Right lobe of liver (tissue), 6 donors: ENCODE data around the gene MAP3K2. TPM values are rescaled to one million over a fixed set of nuclear protein-coding genes. Genes with fewer than 3 reads are reported as not detected.

Experiments used
- ATAC-seq, 4 donors: fragments of 200-7000 bp; cut with Tn5 transposase; one replicate each; pipeline ENCODE4 v1.9.1; 2020; ENCODE audit warnings: mild to moderate bottlenecking in 4 of 4, moderate library complexity in 4 of 4
- DNase-seq, 3 donors: peaks; one replicate each; pipeline ENCODE4 v3.0.0-alpha.2; 2020
- H3K27ac ChIP-seq, 3 donors: fragments of 200-600 bp; one replicate each; pipeline ENCODE4 v1.8.0; 2022
- H3K27me3 ChIP-seq, 2 donors: fragments of 200-600 bp; one replicate each; pipeline ENCODE4 v1.8.0; 2022
- H3K36me3 ChIP-seq, 4 donors: fragments of 200-600 bp; sonication (generic) in 1 of 4; one replicate each; pipeline versions ENCODE4 v1.5.1 to v1.8.0; 2017 to 2022; ENCODE audit warnings: control low read depth in 1 of 4
- H3K4me1 ChIP-seq, 4 donors: fragments of 200-600 bp; sonication (generic) in 1 of 4; one replicate each; pipeline versions ENCODE4 v1.5.1 to v1.8.0; 2017 to 2022; ENCODE audit warnings: control low read depth in 1 of 4
- H3K4me3 ChIP-seq, 3 donors: fragments of 200-600 bp; one replicate each; pipeline ENCODE4 v1.8.0; 2022
- H3K9me3 ChIP-seq, 4 donors: fragments of 200-600 bp; sonication (generic) in 1 of 4; one replicate each; pipeline versions ENCODE4 v1.5.1 to v1.8.0; 2017 to 2022; ENCODE audit warnings: control low read depth in 1 of 4
- CTCF ChIP-seq, 4 donors: fragments of 200-600 bp in 3 of 4; fragments of 450-650 bp in 1 of 4; IDR thresholded peaks; one replicate each; pipeline versions ENCODE4 v1.5.1 to v1.8.0; 2016 to 2022; ENCODE audit warnings: antibody characterized with exemption in 4 of 4, mild to moderate bottlenecking in 2 of 4
- POLR2A ChIP-seq: fragments of 450-650 bp; IDR thresholded peaks from one replicate; pipeline ENCODE4 v1.6.1; 2017; ENCODE audit warnings: antibody characterized with exemption, mild to moderate bottlenecking
- WGBS: methylation state at CpG from one replicate; pipeline ENCODE4 v1.1.6; 2018; ENCODE audit warnings: low coverage, low lambda C conversion rate; ENCODE audit not compliant: insufficient coverage; ENCODE audit errors: missing lambda C conversion rate; 5-methylcytosine and 5-hydroxymethylcytosine counted together
- intact Hi-C, 2 donors: fragments of 100-400 bp; cut with DNase I; formaldehyde crosslinking; loops; one replicate each; pipeline versions ENCODE4 v1.11.2 to v1.14.1; 2022
- total RNA-seq, 6 experiments: library from RNA; depleted of rRNA in 2 of 6; stranded (reverse); fragments of >200 nt in 2 of 6; fragmentation: NEBNext Ultra II Directional in 3 of 6; extraction: Animal tissue kit (Norgen Biotek cat#: 25700) in 3 of 6; gene quantifications; one replicate each; pipeline versions ENCODE4 v1.1.0 to v1.2.4, GENCODE V29; 2016 to 2023
- donor health status: DM: no; HTN: yes; CAD: no.
- donor health status: DM: no; HTN: no; CAD: no.
- donor health status: DM: no; HTN: no; CAD: no.
- donor health status: DM: no; HTN: yes; CAD: no.
- donor health status: DM: no; HTN: yes; CAD: no.

Gene MAP3K2
- total RNA-seq, 6 experiments from 2014 or later: 28.6 to 45.1 (median 39.8) TPM

GRCh38 chr2:127415593-127416505 is 28.1 kb upstream of the MAP3K2 start:
- TF ChIP-seq POLR2A: peak; percentile 43
- peak; percentile 64 to 80 (median 73) for TF ChIP-seq CTCF (IDR thresholded peaks at IDR 0.05)
- peak; percentile 70 to 82 (median 71) for ATAC-seq
- 19% methylated on average over 15 of the region's 55 CpGs for WGBS
- Histone ChIP-seq H3K4me1 (peaks cover 0 to 63% (median 26%) of the 10 kb centered on the region in 4 donors), H3K4me3 (peak overlapping the region; percentile 38 to 56 (median 53)), H3K27me3 (no peaks in the 10 kb centered on the region), H3K36me3 (no peaks in the 10 kb centered on the region), H3K27ac (peak overlapping the region; percentile 78 to 93 (median 79)), H3K9me3 (no peaks in the 10 kb centered on the region)
- intact Hi-C loops: no loop called here
- DNase-seq: peak; percentile 88 to 93 (median 92)

- 29% methylated on average over 9 of the region's 13 CpGs for WGBS
These were observed 27.1 kb upstream of the MAP3K2 start for GRCh38 chr2:127414638-127415592.

GRCh38 chr2:127413782-127414637 is 26.2 kb upstream of the MAP3K2 start:
- Histone ChIP-seq H3K9me3 (no peaks in the 10 kb centered on the region), H3K4me1 (peaks cover 0 to 72% (median 30%) of the 10 kb centered on the region in 4 donors), H3K27ac (peak overlapping the region in 1 of 3 donors; percentile 93), H3K27me3 (no peaks in the 10 kb centered on the region), H3K4me3 (no peak overlapping the region), H3K36me3 (no peaks in the 10 kb centered on the region)
- intact Hi-C loops: no loop called here
- DNase-seq: no peak
- WGBS: 76% methylated on average over 8 of the region's 8 CpGs
- ATAC-seq: no peak
- TF ChIP-seq CTCF (IDR thresholded peaks at IDR 0.05) (no peak), POLR2A (no peak)

More at GRCh38 chr2:127414638-127415592, 27.1 kb upstream of the MAP3K2 start:
- TF ChIP-seq POLR2A (no peak), CTCF (IDR thresholded peaks at IDR 0.05) (no peak)
- DNase-seq (no peak), ATAC-seq (peak in 1 of 4 donors; percentile 2)
- H3K4me3 ChIP-seq: peak overlapping the region in 2 of 3 donors; percentile 53 to 56
- H3K27ac ChIP-seq: peak overlapping the region; percentile 78 to 93 (median 79)
- H3K4me1 ChIP-seq: peaks cover 0 to 71% (median 30%) of the 10 kb centered on the region in 4 donors
- intact Hi-C loops: no loop called here
- H3K36me3 ChIP-seq: no peaks in the 10 kb centered on the region
- no peaks in the 10 kb centered on the region for H3K9me3 ChIP-seq
- no peaks in the 10 kb centered on the region for H3K27me3 ChIP-seq

GRCh38 chr2:127413200-127413599 is 25.4 kb upstream of the MAP3K2 start:
- TF ChIP-seq POLR2A (no peak), CTCF (IDR thresholded peaks at IDR 0.05) (no peak)
- intact Hi-C loops: no loop called here
- DNase-seq (no peak), ATAC-seq (no peak)
- WGBS: 83% methylated on average over 3 of the region's 3 CpGs
- Histone ChIP-seq H3K36me3 (no peaks in the 10 kb centered on the region), H3K4me1 (peaks cover 0 to 72% (median 34%) of the 10 kb centered on the region in 4 donors), H3K27me3 (no peaks in the 10 kb centered on the region), H3K9me3 (no peaks in the 10 kb centered on the region), H3K27ac (peak overlapping the region in 1 of 3 donors; percentile 1), H3K4me3 (no peak overlapping the region)
